Activated CD8-positive, alpha-beta T cell treated with anti-CD3 and anti-CD28 coated beads, Interleukin-2, amount 10 ng/mL, durations not matched to agents 7 days and 5 days (primary cell): Measurements from ENCODE around the gene GSK3B. TPM values are rescaled to one million over a fixed set of nuclear protein-coding genes. Genes with fewer than 3 reads are reported as not detected.
A peak's percentile ranks its signal among the peaks of the same experiment; 100 is the strongest.

Experiments used
- ATAC-seq: fragments of 150-1000 bp; cut with Tn5 transposase; one replicate; pipeline ENCODE4 v1.10.0; 2021; ENCODE audit warnings: moderate library complexity
- CTCF ChIA-PET: fragments of 350-600 bp; sonication (Branson Sonifier 250); formaldehyde crosslinking; loops from one replicate; lab custom pipeline; 2021; ENCODE audit warnings: antibody characterized with exemption; lab: Charles Lee
- POLR2A ChIA-PET: fragments of 350-600 bp; sonication (Branson Sonifier 250); formaldehyde crosslinking; loops from one replicate; lab custom pipeline; 2021; ENCODE audit warnings: antibody characterized with exemption; lab: Charles Lee
- DNase-seq: peaks from one replicate; pipeline ENCODE4 v3.0.0-alpha.2; 2020
- H3K27ac Mint-ChIP-seq: one replicate; pipeline ENCODE4 v1.8.0; 2021; ENCODE audit warnings: mild to moderate bottlenecking, mixed read lengths
- H3K27me3 Mint-ChIP-seq: one replicate; pipeline ENCODE4 v1.8.0; 2021; ENCODE audit warnings: low read depth, mixed read lengths
- H3K36me3 Mint-ChIP-seq: one replicate; pipeline ENCODE4 v1.8.0; 2021; ENCODE audit warnings: low read depth, mixed read lengths
- H3K4me1 Mint-ChIP-seq: one replicate; pipeline ENCODE4 v1.8.0; 2021; ENCODE audit warnings: low read depth, mixed read lengths
- H3K4me3 Mint-ChIP-seq: one replicate; pipeline ENCODE4 v1.8.0; 2021; ENCODE audit warnings: mild to moderate bottlenecking, mixed read lengths
- H3K9me3 Mint-ChIP-seq: one replicate; pipeline ENCODE4 v1.8.0; 2022; ENCODE audit warnings: mixed read lengths; ENCODE audit not compliant: insufficient read depth
- total RNA-seq, 2 experiments: library from RNA; stranded (reverse); gene quantifications; one replicate each; pipeline ENCODE4 v1.2.3, GENCODE V29; 2021

Gene GSK3B
- total RNA-seq, result 10 to 100 TPM; 40.0 to 43.0 TPM

DNA sequence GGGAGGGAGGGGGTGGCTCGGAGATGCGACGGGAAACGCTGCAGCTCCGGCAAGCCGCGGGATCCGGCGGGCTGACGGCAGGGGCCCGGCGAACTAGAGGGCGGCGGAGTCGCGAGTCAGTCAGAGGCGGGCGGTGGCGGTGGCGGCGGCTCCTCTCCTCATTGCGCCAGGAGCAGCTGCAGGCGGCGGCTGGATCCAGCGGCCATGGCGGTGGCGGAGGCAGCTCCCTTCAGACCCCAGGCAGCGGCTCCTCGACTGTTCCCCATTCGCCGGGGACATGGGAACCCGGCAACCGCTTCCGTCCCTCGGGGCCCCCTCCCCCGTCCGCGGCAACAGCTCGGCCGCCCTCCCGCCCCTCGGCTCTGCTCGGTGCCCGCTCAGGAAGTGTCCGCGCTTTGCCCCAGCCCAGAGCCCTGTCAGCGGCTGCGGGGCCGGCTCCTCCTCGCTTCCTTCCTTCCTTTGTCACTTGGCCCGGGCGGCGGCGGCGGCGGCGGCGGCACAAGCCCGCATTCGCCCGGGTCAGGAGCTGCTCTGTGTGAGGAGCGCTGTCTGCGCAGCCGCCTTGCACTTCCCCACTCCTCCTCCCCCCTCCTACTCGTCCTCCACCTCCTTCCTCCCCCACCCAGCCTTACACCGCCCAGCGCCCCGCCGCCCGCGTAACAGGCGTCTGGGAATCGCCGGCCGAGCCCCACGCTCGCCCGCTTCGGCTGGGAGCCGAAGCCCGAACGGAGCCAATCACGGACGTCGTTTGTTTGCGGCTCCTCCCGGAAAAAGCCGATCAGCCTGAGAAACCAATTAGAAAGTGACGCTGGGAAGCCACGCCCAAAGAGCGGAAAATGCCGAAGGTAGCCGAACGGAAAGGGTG is at the start of gene GSK3B:
Gene GSK3B (minus strand): TSS at position 537 of the 865 bp plus-strand sequence. CDS start 1,013 bp downstream, outside the sequence.
- POLR2A ChIA-PET, result interaction anchor here (0.6 to 4.2 kb wide), 20 partner anchors 9 to 630 kb away, joined by 3 to 24 read pairs (median 4); partner anchors contain the start of genes LRRC58 and TMEM39A
- peak; percentile 50 for ATAC-seq
- H3K36me3 Mint-ChIP-seq, result peaks cover 17% of the 10 kb centered on the region
- no peak within 1 kb of the TSS for H3K27ac Mint-ChIP-seq
- CTCF ChIA-PET, result interaction anchor here (1.4 to 2.7 kb wide), 7 partner anchors 9 to 630 kb away, joined by 3 to 25 read pairs (median 4); no protein-coding TSS in a partner anchor
- DNase-seq, result peak; percentile 86
- peaks cover 28% of the 10 kb centered on the region for H3K4me1 Mint-ChIP-seq
- no peak within 1 kb of the TSS for H3K4me3 Mint-ChIP-seq
- no peaks in the 10 kb centered on the region for H3K9me3 Mint-ChIP-seq
- H3K27me3 Mint-ChIP-seq, result no peaks in the 10 kb centered on the region

DNA sequence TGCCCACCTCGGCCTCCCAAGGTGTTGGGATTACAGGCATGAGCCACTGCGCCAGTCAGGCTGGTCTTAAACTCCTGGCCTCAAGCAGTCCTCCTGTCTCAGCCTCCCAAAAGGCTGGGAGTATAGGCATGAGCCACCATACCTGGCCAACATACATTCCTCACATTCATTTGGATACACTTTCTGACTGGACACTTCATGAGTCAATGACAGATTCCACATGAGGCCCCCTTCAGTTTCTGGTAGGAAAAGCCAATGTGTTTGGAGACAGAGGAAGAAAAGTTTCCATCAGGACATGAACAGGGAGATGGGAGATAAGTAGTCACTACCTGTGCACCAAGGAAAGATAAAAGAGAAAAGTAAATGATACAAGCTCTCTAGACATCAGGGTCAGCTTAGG is 49.4 kb upstream of the GSK3B start:
- Mint-ChIP-seq H3K4me3 (no peak overlapping the region), H3K4me1 (peaks cover 19% of the 10 kb centered on the region), H3K27ac (no peak overlapping the region), H3K27me3 (no peaks in the 10 kb centered on the region), H3K9me3 (no peaks in the 10 kb centered on the region), H3K36me3 (no peaks in the 10 kb centered on the region)
- DNase-seq, result no peak
- ChIA-PET CTCF (no interaction called here), POLR2A (no interaction called here)
- no peak for ATAC-seq

DNA sequence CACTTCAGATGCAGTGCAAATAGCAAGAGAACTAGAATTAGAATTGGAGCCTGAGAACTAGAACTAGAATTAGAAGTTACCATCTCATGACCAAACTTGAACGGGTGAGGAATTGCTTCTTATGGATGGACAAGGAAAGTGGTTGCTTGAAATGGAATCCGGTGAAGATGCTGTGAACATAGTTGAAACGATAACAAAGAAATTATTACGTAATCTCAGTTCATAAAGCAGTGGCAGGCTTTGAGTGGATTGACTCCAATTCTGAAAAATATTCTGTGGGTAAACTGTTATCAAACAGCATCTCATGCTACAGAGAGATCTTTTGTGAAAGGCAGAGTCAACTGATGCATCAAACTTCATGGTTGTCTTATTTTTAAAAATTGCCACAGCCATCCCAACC is 48.0 kb upstream of the GSK3B start:
- CTCF ChIA-PET, result no interaction called here

DNA sequence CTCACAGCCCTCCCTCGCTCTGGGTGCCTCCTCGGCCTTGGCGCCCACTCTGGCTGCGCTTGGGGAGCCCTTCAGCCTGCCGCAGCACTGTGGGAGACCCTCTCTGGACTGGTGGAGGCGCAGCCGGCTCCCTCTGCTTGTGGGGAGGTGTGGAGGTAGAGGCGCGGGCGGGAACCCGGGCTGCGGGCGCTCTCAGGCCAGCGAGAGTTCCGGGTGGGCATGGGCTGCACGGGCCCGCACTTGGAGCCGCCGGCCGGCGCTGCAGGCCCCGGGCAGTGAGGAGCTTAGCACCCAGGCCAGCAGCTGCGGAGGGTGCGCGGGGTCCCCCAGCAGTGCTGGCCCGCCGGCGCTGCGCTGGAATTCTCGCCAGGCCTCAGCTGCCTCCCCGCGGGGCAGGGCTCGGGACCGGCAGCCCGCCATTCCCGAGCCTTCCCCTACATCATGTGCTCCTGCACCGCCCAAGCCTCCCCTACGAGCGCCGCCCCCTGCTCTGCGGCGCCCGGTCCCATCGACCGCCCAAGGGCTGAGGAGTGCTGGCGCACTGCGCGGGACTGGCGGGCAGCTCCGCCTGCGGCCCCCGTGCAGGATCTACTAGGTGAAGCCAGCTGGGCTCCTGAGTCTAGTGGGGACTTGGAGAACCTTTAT is 46.0 kb upstream of the GSK3B start:
- Mint-ChIP-seq H3K4me3 (no peak overlapping the region), H3K27ac (no peak overlapping the region), H3K36me3 (no peaks in the 10 kb centered on the region), H3K27me3 (no peaks in the 10 kb centered on the region), H3K9me3 (no peaks in the 10 kb centered on the region), H3K4me1 (peaks cover under 1% of the 10 kb centered on the region)
- DNase-seq, result no peak
- ChIA-PET CTCF (no interaction called here), POLR2A (interaction anchor here (0.6 kb wide), 1 partner anchor 10 kb away, joined by 3 read pairs; no protein-coding TSS in a partner anchor)
- ATAC-seq, result no peak

More for the DNA sequence above, 48.0 kb upstream of the GSK3B start:
- ATAC-seq (no peak), DNase-seq (no peak)
- H3K4me3 Mint-ChIP-seq, result no peak overlapping the region
- POLR2A ChIA-PET, result no interaction called here
- no peaks in the 10 kb centered on the region for H3K9me3 Mint-ChIP-seq
- peaks cover 11% of the 10 kb centered on the region for H3K4me1 Mint-ChIP-seq
- H3K27me3 Mint-ChIP-seq, result no peaks in the 10 kb centered on the region
- no peak overlapping the region for H3K27ac Mint-ChIP-seq
- no peaks in the 10 kb centered on the region for H3K36me3 Mint-ChIP-seq

DNA sequence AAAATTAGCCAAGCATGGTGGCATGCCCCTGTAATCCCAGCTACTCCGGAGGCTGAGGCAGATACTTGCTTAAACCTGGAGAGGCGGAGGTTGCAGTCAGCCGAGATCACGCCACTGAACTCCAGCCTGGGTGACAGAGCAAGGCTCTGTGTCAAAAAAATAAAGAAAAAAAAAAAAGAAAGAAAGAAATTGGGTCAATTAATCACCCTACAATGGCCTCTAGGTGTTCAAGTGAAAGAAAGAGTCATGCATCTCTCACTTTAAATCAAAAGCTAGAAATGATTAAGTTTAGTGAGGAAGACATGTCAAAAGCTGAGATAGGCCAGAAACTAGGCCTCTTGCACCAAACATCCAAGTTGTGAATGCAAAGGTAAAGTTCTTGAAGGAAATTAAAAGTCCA is 44.9 kb upstream of the GSK3B start:
- no peak overlapping the region for H3K27ac Mint-ChIP-seq
- H3K4me3 Mint-ChIP-seq, result no peak overlapping the region
- no peaks in the 10 kb centered on the region for H3K4me1 Mint-ChIP-seq
- CTCF ChIA-PET, result no interaction called here
- POLR2A ChIA-PET, result no interaction called here
- no peaks in the 10 kb centered on the region for H3K27me3 Mint-ChIP-seq
- DNase-seq (no peak), ATAC-seq (no peak)
- H3K36me3 Mint-ChIP-seq, result no peaks in the 10 kb centered on the region
- H3K9me3 Mint-ChIP-seq, result no peaks in the 10 kb centered on the region

DNA sequence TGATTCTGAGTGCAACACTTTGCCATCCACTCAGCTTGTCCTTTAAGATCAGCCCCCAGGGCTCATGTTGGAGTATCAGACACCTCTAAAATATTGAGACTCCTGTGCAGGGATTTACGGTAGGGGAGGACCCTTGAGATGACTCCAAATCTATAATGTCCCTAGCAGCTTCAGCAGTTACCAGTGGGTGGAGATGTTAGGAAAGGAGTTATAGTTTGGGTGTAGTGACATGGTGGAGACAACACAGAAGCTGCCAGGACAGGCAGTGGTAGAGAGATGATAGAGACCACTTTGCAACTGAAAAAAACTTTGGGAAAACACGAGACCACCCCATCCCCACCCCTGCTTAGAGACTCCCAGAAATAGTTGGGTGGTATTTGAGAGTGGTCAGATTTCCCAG is 43.3 kb upstream of the GSK3B start:
- H3K36me3 Mint-ChIP-seq, result no peaks in the 10 kb centered on the region
- H3K27ac Mint-ChIP-seq, result no peak overlapping the region

DNA sequence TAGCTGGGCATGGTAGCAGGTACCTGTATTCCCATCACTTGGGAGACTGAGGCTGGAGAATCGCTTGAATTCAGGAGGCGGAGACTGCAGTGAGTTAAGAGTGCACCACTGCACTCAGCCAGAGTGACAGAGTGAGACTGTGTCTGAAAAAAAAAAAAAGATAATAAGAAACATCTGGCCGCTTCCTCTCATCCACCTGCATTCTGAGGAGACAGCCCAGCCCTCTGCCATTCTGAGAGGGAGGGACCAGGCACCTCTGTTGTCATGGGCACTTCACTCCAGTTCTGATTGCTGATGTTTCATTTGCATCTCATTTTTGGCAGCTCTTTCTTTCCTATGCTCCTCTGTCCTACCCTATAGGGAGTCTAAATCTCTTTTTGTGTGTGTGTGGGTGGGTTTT is 36.4 kb upstream of the GSK3B start:
- H3K27ac Mint-ChIP-seq, result no peak overlapping the region
- no peaks in the 10 kb centered on the region for H3K27me3 Mint-ChIP-seq
- DNase-seq, result no peak
- ATAC-seq, result no peak
- no peaks in the 10 kb centered on the region for H3K9me3 Mint-ChIP-seq
- no peak overlapping the region for H3K4me3 Mint-ChIP-seq
- ChIA-PET POLR2A (interaction anchor here (0.6 kb wide), 1 partner anchor 9 kb away, joined by 3 read pairs; no protein-coding TSS in a partner anchor), CTCF (no interaction called here)
- no peaks in the 10 kb centered on the region for H3K4me1 Mint-ChIP-seq
- H3K36me3 Mint-ChIP-seq, result no peaks in the 10 kb centered on the region

More for the DNA sequence above, 43.3 kb upstream of the GSK3B start:
- CTCF ChIA-PET, result no interaction called here
- H3K27me3 Mint-ChIP-seq, result no peaks in the 10 kb centered on the region
- DNase-seq (no peak), ATAC-seq (no peak)
- no peak overlapping the region for H3K4me3 Mint-ChIP-seq
- no peaks in the 10 kb centered on the region for H3K9me3 Mint-ChIP-seq
- POLR2A ChIA-PET, result no interaction called here
- H3K4me1 Mint-ChIP-seq, result no peaks in the 10 kb centered on the region

DNA sequence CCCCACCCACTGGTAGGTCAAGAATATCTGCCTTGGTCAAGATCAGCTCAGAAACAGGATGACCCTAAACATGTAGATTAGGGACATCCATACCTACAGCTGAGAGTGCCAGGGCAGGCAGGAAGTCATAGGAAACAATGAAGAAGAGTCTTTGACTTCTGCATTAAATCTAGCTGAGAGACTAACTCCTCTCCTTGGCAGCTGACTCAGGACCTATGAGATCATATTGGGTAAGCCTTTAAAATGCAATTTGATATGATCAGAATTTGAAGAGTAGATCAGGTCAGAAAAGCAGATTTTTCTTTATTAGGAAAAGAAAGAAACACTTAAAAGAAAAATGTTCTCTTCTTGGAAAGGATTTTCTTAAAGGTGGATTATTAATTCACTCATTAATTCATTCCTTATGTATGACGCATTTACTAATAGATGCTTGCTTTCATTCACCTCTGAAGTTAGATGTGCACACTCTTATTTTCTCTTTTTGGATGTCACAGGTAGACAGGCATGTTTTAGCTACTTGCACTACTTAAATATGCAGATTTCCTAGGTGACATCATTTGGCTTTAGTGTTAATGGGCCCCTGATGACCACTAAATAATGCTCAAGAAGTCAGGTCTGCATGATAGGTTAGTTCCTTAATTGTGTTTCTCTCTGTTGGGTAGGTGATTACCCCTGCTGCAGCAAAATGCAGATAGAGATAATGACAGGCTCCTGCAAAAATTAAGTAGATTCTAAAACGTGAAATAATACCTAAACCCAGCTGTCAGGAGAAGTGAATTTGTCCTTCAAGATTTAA is 35.7 kb upstream of the GSK3B start:
- no peaks in the 10 kb centered on the region for H3K27me3 Mint-ChIP-seq

DNA sequence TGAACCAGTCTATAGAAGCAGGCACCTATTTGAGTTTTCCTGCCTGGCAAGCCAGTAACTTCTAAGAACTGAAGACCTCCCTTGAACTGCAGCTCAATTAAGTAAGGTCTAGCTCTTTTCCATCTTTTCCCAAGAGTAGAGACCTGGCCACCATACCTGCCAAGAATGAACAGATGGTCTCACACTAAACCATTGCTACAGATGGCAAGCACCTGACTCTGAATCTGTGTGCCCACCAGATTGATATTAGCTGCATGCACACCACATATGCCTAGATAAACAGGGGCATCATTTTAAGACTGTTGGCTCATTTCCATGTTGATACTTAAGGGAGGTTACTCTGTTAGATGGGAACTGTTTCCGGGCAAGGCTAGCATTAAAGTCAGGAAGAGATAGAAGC is 34.8 kb upstream of the GSK3B start:
- no peaks in the 10 kb centered on the region for H3K36me3 Mint-ChIP-seq
- ChIA-PET CTCF (no interaction called here), POLR2A (no interaction called here)
- ATAC-seq (no peak), DNase-seq (no peak)
- H3K27me3 Mint-ChIP-seq, result no peaks in the 10 kb centered on the region
- H3K27ac Mint-ChIP-seq, result no peak overlapping the region
- H3K9me3 Mint-ChIP-seq, result no peaks in the 10 kb centered on the region
- H3K4me3 Mint-ChIP-seq, result no peak overlapping the region
- H3K4me1 Mint-ChIP-seq, result no peaks in the 10 kb centered on the region

More for the DNA sequence above, 35.7 kb upstream of the GSK3B start:
- Mint-ChIP-seq H3K27ac (no peak overlapping the region), H3K36me3 (no peaks in the 10 kb centered on the region), H3K9me3 (no peaks in the 10 kb centered on the region), H3K4me1 (no peaks in the 10 kb centered on the region), H3K4me3 (no peak overlapping the region)
- POLR2A ChIA-PET, result interaction anchor here (0.6 kb wide), 1 partner anchor 10 kb away, joined by 3 read pairs; no protein-coding TSS in a partner anchor
- no peak for ATAC-seq
- CTCF ChIA-PET, result no interaction called here
- no peak for DNase-seq

DNA sequence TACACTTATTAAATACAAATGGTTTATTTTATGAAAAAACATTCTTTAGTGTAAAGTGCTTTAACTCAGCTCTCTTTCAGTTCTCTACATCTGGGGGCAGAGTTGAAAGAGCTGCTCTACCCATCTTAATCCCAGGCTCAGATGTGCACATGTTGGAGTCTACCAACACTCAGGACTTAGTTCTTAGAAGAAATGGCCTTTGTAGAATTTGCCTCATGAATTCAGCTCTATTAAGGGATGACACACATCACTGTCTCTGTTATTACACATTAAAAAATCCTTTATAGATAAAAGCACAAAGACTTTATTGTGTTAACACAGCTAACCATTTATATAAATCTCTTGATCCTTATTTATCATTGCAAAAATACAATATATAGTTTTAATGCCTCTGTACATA is 31.7 kb upstream of the GSK3B start:
- H3K4me3 Mint-ChIP-seq, result no peak overlapping the region
- POLR2A ChIA-PET, result interaction anchor here (0.7 kb wide), 1 partner anchor 21 kb away, joined by 3 read pairs; no protein-coding TSS in a partner anchor
- CTCF ChIA-PET, result interaction anchor here (1.8 to 1.9 kb wide), 2 partner anchors 21 to 234 kb away, joined by 5 to 6 read pairs; no protein-coding TSS in a partner anchor

DNA sequence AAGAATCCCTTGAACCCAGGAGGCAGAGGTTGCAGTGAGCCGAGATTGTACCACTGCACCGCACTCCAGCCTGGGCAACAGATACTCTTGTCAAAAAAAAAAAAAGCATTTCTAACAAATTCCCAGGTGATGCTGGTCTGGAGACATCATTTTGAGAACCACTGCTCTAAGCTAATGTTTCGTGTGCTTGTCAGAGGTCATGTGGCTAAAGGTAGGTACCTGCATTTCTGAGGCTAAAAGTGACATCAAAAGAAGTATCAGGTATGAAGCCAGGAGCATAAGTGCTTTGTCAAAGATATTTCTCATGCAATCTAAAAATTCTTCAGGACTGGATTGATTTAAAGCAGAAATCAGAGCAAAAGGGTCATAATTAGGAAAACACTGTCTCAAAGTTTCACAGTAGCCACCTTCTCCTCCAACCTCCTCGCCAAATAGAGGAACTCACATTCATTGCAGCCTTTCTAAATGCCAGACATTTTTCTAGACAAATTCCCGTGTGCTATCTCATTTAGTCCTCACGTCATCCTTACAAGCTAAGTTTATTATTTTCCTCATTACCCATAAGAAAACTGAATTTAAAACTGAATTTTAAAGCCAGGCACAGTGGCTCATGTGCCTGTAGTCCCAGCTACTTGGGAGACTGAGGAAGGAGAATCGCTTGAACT is 25.7 kb upstream of the GSK3B start:
- Mint-ChIP-seq H3K27me3 (peaks cover 11% of the 10 kb centered on the region), H3K4me3 (no peak overlapping the region), H3K4me1 (no peaks in the 10 kb centered on the region), H3K9me3 (no peaks in the 10 kb centered on the region), H3K36me3 (no peaks in the 10 kb centered on the region), H3K27ac (no peak overlapping the region)
- CTCF ChIA-PET, result no interaction called here
- DNase-seq, result no peak
- POLR2A ChIA-PET, result interaction anchor here (0.6 kb wide), 1 partner anchor 229 kb away, joined by 6 read pairs; the partner anchor contains the start of gene LRRC58
- ATAC-seq, result no peak

More for the DNA sequence above, 31.7 kb upstream of the GSK3B start:
- Mint-ChIP-seq H3K27ac (no peak overlapping the region), H3K9me3 (no peaks in the 10 kb centered on the region), H3K36me3 (no peaks in the 10 kb centered on the region), H3K27me3 (no peaks in the 10 kb centered on the region), H3K4me1 (no peaks in the 10 kb centered on the region)
- DNase-seq, result no peak
- ATAC-seq, result no peak
